ENCODE results near the gene CRACDL. TPM values are rescaled to one million over a fixed set of nuclear protein-coding genes. Genes with fewer than 3 reads are reported as not detected.

Gene CRACDL
- total and polyA plus RNA-seq, 2 donors (not counting 3 experiments of a cell fraction or from before 2014, with no cell fraction given): 0.92 to 6.3 TPM

GRCh38 chr2:98777076-98777475, 158.9 kb downstream of the CRACDL start:
- no peaks in the 10 kb centered on the region for H3K4me1 ChIP-seq (ENCODE audit: control insufficient read depth, extremely low read depth, insufficient read depth, low read length)
- no peak for TF ChIP-seq MYC (IDR thresholded peaks at IDR 0.05; ENCODE audit: low read depth, low read length)
- TF ChIP-seq POLR2A (IDR thresholded peaks at IDR 0.05; ENCODE audit: low read depth, low read length): no peak
- TF ChIP-seq GATA2 (IDR thresholded peaks at IDR 0.05; ENCODE audit: insufficient read depth, insufficient read length, low read depth, low read length): no peak
- TF ChIP-seq JUN (IDR thresholded peaks at IDR 0.05; ENCODE audit: borderline replicate concordance, insufficient read depth, insufficient read length, low read depth): no peak
- no peak for TF ChIP-seq CTCF (IDR thresholded peaks at IDR 0.05; ENCODE audit: extremely low read depth in 1 of 2, insufficient read depth in 1 of 2, low read depth in 1 of 2, low read length in 2 of 2)
- TF ChIP-seq EZH2 (IDR thresholded peaks at IDR 0.05; ENCODE audit: borderline replicate concordance, low read depth, low read length, severe bottlenecking): no peak
- TF ChIP-seq POLR2AphosphoS5 (IDR thresholded peaks at IDR 0.05; ENCODE audit: insufficient read depth, low read depth, low read length): no peak
- no peak for TF ChIP-seq MAX (IDR thresholded peaks at IDR 0.05; ENCODE audit: insufficient read depth, insufficient read length)
- no peak for TF ChIP-seq FOS (IDR thresholded peaks at IDR 0.05; ENCODE audit: borderline replicate concordance, insufficient read depth, low read length)
- ChIA-PET POLR2A (no interaction called here), CTCF (no interaction called here)
- no peak for DNase-seq (ENCODE audit: low read depth, low spot score)
- H3K36me3 ChIP-seq (ENCODE audit: control insufficient read depth in 2 of 2, extremely low read depth in 1 of 2, insufficient read depth in 2 of 2, low read length in 2 of 2): no peaks in the 10 kb centered on the region
- H3K9me1 ChIP-seq (replicated peaks; ENCODE audit: control insufficient read depth, extremely low read depth, insufficient read depth, low read length): no peaks in the 10 kb centered on the region
- H3K4me2 ChIP-seq (ENCODE audit: insufficient read depth, low read length): no peak overlapping the region
- no peak overlapping the region for H2AFZ ChIP-seq (ENCODE audit: low read depth, low read length)
- FAIRE-seq: no peak
- no TSS peak for BruUV-seq (replicated peaks)
- no peaks in the 10 kb centered on the region for H3K27me3 ChIP-seq (ENCODE audit: control insufficient read depth in 2 of 2, insufficient read depth in 2 of 2, low read length in 2 of 2)
- no peaks in the 10 kb centered on the region for H3K9me3 ChIP-seq (replicated peaks; ENCODE audit: control insufficient read depth, insufficient read depth, low read length)
- intact Hi-C loops (cut with micrococcal nuclease) (no loop called here), dilution Hi-C loops (cut with MboI; ENCODE audit: extremely low pct_ligation_motif_present, low sequenced_read_pairs) (loop anchor here (5.0 kb wide), 1 partner anchor 35 kb away; no protein-coding TSS in a partner anchor)
- H3K79me2 ChIP-seq (ENCODE audit: control insufficient read depth, insufficient read depth, low read length): no peaks in the 10 kb centered on the region
- H4K20me1 ChIP-seq (replicated peaks; ENCODE audit: control insufficient read depth, extremely low read depth, insufficient read depth, low read length): no peaks in the 10 kb centered on the region
- H3K9ac ChIP-seq (replicated peaks; ENCODE audit: extremely low read depth, insufficient read depth, low read length): no peak overlapping the region
- no peak overlapping the region for H3K27ac ChIP-seq (ENCODE audit: insufficient read depth, low read depth, low read length)
- no peak overlapping the region for H3K4me3 ChIP-seq (replicated peaks in 1 of 3; ENCODE audit: insufficient read depth in 1 of 3, low read depth in 1 of 3, low read length in 3 of 3)
